Renal cortex interstitium (tissue), 11 donors: ENCODE measurements around the gene LRRC31. TPM values are rescaled to one million over a fixed set of nuclear protein-coding genes. Genes with fewer than 3 reads are reported as not detected.

ENCODE experiments used
- DNase-seq, 11 donors: peaks; one replicate each; pipeline ENCODE4 v3.0.0-alpha.2; 2013; ENCODE audit warnings: low read depth in 9 of 11, low spot score in 4 of 11; ENCODE audit errors: extremely low read depth in 1 of 11
- polyA plus RNA-seq, 3 donors: library from polyadenylated mRNA; unstranded; fragments of 120-200 nt; gene quantifications; one replicate each; pipeline ENCODE4 v1.2.1, GENCODE V29; 2013; ENCODE audit not compliant: insufficient read length in 3 of 3

LRRC31 gene
- polyA plus RNA-seq, 3 donors = 0.17 to 0.36 (median 0.33) TPM

DNA sequence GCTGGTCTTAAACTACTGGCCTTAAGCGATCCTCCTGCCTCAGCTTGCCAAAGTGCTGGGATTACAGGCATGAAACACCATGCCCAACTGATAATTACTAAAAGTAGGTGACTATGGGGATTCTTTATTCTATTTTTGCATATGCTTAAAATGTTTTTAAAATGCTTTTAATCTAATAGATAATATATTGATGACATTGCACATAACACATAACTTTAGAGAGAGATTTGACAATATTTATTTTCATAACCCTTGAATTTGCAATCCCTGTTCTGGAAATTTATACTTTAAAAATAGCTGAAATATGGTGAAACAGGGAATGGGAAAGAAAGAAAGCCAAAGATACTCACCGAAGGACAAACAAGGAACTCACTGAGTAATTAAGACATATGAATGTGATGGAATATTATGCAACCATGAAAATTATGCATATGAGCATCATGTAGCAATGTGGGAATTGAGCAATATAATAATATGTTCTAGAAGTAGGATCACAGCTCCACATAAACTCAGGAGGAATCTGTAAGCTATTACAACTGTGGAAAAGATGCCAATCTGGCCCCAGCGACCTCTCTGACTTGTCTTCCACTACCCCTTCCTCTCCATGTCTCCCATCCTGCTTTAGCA is 2.0 kb downstream of the LRRC31 start:
- no peak for DNase-seq

GRCh38 chr3:169865176-169865767 is 4.5 kb downstream of the LRRC31 start:
- no peak for DNase-seq

GRCh38 chr3:169864270-169864669 is 5.5 kb downstream of the LRRC31 start:
- DNase-seq = no peak

DNA sequence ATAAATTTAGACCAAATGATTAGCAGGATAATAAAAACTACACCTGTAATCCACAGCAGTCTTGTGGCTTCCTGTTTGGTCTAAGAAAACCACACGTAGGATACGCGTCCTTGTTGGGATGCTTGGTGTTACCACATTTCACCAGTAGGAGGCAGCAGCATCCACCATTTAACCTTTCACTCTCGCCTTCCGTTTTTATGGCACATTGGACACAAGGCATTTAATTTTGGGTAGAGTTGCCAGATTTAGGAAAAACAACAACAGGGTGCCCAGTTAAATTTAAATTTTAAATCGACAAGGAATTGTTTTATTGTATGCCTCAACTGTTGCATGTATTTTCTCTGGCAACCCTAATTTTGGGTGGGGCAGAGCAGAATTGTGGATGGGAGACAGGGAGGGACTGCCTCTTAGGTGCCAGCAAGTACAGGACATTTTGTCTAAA is 6.3 kb downstream of the LRRC31 start:
- DNase-seq = peak in 9 of 11 donors; percentile 56 to 79 (median 69)

DNA sequence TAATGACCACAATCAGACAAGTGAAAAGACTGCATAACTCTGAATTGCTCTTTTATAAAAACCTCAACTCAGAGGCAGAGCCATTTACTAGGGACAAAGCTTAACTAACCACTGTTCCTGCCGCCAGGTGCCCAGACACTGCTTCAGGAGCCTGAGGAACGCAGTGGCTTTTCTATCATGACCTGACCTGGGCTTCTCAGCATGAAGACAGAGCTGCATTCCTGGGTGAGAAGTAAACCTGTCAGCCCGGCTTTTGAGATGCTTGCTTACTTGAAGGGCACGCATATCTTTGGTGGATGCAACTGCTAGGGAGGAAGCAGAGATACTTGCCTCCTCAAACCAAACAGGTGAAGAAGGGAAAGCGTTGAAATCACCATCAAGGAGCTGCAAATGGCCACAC is 7.9 kb downstream of the LRRC31 start:
- no peak for DNase-seq

DNA sequence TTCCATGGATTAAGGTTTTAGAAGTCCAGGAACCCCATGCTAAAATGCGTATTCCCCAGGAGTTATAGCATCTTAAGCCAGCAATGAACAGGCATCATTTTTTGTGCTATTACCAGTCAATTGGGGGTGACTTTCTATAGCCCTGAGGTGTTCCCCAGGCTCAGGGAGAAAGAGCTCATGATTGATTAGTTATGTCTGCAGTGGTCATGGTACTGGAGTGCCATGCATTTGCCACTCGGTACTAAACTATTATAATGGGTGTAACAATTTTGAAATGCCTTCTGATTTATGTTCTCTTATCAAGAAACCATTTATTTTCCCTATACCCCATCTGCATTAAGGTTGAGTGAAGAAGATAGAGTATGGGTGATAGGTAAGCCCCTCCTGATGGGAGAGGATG is 11.9 kb downstream of the LRRC31 start:
- DNase-seq = no peak

GRCh38 chr3:169855514-169855913 is 14.2 kb downstream of the LRRC31 start:
- DNase-seq = no peak

GRCh38 chr3:169850618-169851017 is 19.1 kb downstream of the LRRC31 start:
- no peak for DNase-seq

DNA sequence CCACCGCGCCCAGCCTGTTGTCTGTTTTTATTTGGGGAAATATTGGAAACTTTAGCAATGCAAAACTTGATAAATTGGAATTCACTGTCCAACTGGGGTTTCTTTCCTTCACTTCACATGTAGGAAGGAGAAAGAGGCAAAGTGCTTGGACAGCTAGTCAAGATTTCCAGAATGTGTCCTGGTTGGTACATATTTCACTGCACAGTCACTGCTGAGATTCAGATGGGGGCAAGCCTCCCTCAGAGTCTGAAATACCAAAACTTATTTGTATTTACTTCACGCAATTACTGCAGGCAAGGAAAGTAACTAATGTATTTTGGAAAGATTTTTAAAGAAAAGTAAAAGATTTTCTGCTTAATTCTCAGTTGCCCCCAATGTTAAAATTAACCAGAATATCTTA is 21.0 kb downstream of the LRRC31 start:
- no peak for DNase-seq

DNA sequence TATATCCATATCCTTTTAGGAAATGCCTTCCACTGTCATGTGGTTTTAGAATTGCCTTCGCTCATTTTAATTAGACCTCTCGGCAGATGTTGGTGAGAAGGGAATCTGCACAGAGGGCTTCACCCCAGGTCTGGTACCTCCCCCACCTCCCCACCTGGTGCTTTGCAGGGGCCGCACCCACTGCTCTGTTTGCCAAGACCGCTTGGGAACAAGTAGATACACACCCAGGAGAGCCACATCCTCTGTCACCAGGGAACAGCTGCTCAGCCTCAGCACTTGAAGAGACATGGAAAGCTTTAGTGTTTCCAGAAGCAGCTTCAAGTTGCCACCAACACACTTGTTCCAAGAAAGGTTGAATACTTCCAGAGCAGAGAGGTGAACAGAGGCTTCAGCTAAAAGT is 21.8 kb downstream of the LRRC31 start:
- DNase-seq = no peak

GRCh38 chr3:169846458-169847193 is 23.1 kb downstream of the LRRC31 start:
- no peak for DNase-seq

GRCh38 chr3:169842960-169843359 is 26.8 kb downstream of the LRRC31 start:
- no peak for DNase-seq

- DNase-seq = peak in 8 of 11 donors; percentile 22 to 60 (median 32)
Measured at GRCh38 chr3:169841171-169841570, 28.6 kb downstream of the LRRC31 start.

- DNase-seq = no peak
Measured at GRCh38 chr3:169838511-169839030, 31.2 kb downstream of the LRRC31 start.

DNA sequence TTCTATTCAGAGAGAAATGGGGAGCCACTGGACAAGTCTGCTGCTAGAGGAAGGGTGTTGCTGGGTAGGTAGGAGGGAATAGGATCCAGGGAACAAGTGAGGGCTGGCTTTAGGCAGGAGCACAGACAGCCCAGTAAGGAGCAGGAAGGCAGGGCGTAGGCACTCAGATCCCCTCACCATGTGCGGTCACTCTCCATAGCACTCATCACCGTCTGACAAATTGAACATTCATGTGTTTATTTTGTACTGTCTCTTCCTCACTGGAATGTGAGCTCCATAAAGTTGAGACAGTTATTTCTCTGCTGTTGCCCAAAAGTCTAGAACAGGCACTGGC is 32.8 kb downstream of the LRRC31 start:
- DNase-seq = no peak

DNA sequence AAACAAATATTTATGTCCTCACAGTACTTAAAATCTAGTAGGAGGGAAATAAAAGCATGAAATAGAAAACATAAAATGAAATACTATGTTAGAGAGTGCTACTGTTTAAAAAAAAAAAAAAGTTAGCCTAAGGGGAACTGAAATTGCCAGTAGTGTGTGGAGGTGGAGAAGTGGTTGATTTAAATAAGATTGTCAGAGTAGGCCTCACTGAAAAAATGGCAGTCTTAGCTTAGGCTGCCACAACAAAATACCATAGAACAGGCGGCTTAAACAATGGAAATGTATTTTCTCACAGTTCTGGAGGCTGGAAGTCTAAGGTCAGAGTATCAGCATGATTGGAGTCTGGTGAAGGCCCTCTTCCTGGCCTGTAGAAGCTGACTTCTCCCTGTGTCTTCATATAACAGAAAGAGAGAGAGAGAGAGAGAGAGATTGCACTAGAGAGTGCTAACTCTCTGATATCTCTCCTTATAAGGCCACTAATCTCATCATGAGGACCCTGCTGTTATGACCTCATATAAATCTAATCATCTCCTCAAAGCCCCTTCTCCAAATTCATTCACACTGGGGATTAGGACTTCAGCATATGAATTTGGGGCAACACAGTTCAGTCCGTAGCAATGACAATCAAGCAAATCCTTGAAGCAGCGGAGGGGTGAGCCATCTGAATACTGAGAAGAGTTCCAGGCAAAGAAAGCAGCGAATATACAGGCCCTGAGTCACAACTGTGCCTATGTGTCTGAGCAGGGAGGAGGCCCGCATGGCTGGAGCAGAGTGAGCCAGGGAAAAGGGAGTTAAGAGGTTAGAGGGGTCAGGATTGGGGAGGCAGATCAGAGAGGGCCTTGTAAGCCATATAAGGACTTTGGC is 33.4 kb downstream of the LRRC31 start:
- no peak for DNase-seq

DNA sequence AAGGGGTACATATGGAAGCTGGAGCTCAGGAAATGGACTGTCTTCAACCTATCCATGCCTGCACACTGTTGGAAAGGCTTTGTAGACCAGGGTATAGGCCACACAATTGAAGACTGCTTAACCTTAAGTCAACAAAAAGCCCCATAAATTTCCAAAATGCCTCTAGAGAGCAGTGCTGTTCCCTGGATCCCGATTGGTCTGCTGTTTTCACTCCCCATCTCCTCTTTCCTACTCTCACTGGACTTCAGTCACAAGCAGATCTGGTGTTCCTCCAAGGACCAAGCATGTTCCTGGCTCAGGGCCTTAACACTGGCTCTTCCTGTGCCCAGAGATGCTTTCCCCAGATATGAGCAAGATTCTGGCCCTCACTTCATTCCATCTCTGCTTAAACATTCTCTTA is 34.2 kb downstream of the LRRC31 start:
- DNase-seq = no peak

GRCh38 chr3:169827712-169828111 is 42.0 kb downstream of the LRRC31 start:
- no peak for DNase-seq

- DNase-seq = no peak
Measured at GRCh38 chr3:169825316-169825715, 44.4 kb downstream of the LRRC31 start.
